Gastroesophageal sphincter (tissue), 4 donors: Measurements from ENCODE around the gene HOXA5. TPM values are rescaled to one million over a fixed set of nuclear protein-coding genes. Genes with fewer than 3 reads are reported as not detected.
A peak's percentile ranks its signal among the peaks of the same experiment; 100 is the strongest.

Source experiments
- ATAC-seq: fragments of 150-250 bp; one replicate; pipeline ENCODE4 v1.9.1; 2016; ENCODE audit warnings: mild to moderate bottlenecking, moderate library complexity
- H3K27ac ChIP-seq, 4 donors: fragments of 200-600 bp; sonication (generic) in 3 of 4; 1 replicate in 3 of 4; 2 replicates in 1 of 4; pipeline ENCODE4 v1.5.1; 2016 to 2019
- H3K27me3 ChIP-seq: fragments of 200-600 bp; sonication (generic); one replicate; pipeline ENCODE4 v1.5.1; 2019
- H3K36me3 ChIP-seq, 2 donors: fragments of 200-600 bp; sonication (generic); one replicate each; pipeline ENCODE4 v1.5.1; 2019; ENCODE audit warnings: control low read depth in 1 of 2
- H3K4me1 ChIP-seq, 3 donors: fragments of 200-600 bp; sonication (generic); 1 replicate in 2 of 3; 2 replicates in 1 of 3; pipeline ENCODE4 v1.5.1; 2016 to 2019; ENCODE audit warnings: control low read depth in 2 of 3
- H3K4me3 ChIP-seq, 2 donors: fragments of 200-600 bp; sonication (generic); one replicate each; pipeline ENCODE4 v1.5.1; 2019; ENCODE audit warnings: mild to moderate bottlenecking in 1 of 2, moderate library complexity in 1 of 2
- H3K9me3 ChIP-seq, 3 donors: fragments of 200-600 bp; sonication (generic); one replicate each; pipeline ENCODE4 v1.5.1; 2017 to 2019; ENCODE audit warnings: control low read depth in 2 of 3
- EP300 ChIP-seq: sonication (generic); formaldehyde crosslinking; IDR thresholded peaks from one replicate; pipeline ENCODE4 v1.6.1; 2017; ENCODE audit warnings: antibody characterized with exemption, mild to moderate bottlenecking
- POLR2A ChIP-seq, 2 donors: fragments of 450-650 bp; IDR thresholded peaks; one replicate each; pipeline ENCODE4 v1.6.1; 2017; ENCODE audit warnings: antibody characterized with exemption in 2 of 2, mild to moderate bottlenecking in 2 of 2, moderate library complexity in 1 of 2
- POLR2AphosphoS5 ChIP-seq: sonication (generic); formaldehyde crosslinking; IDR thresholded peaks from one replicate; pipeline ENCODE4 v1.6.1; 2017; ENCODE audit warnings: antibody characterized with exemption
- WGBS, 2 donors: methylation state at CpG; one replicate each; pipeline ENCODE4 v1.1.5; 2018; ENCODE audit warnings: low coverage in 1 of 2; 5-methylcytosine and 5-hydroxymethylcytosine counted together
- total RNA-seq, 4 donors: library from RNA; depleted of rRNA; stranded (reverse); fragments of >200 nt; gene quantifications; one replicate each; pipeline ENCODE4 v1.1.0, GENCODE V29; 2016
- TF ChIP-seq, protein P1 (sequence below), 4 experiments: fragments of 200-600 bp in 2 of 4; fragments of 450-650 bp in 2 of 4; sonication (generic) in 1 of 4; IDR thresholded peaks; one replicate each; pipeline ENCODE4 v1.5.1; 2017 to 2019; ENCODE audit warnings: antibody characterized with exemption in 4 of 4, mild to moderate bottlenecking in 2 of 4, moderate library complexity in 2 of 4

The HOXA5 gene
- total RNA-seq, 4 donors from 2014 or later = 11.0 to 34.6 (median 29.3) TPM

DNA sequence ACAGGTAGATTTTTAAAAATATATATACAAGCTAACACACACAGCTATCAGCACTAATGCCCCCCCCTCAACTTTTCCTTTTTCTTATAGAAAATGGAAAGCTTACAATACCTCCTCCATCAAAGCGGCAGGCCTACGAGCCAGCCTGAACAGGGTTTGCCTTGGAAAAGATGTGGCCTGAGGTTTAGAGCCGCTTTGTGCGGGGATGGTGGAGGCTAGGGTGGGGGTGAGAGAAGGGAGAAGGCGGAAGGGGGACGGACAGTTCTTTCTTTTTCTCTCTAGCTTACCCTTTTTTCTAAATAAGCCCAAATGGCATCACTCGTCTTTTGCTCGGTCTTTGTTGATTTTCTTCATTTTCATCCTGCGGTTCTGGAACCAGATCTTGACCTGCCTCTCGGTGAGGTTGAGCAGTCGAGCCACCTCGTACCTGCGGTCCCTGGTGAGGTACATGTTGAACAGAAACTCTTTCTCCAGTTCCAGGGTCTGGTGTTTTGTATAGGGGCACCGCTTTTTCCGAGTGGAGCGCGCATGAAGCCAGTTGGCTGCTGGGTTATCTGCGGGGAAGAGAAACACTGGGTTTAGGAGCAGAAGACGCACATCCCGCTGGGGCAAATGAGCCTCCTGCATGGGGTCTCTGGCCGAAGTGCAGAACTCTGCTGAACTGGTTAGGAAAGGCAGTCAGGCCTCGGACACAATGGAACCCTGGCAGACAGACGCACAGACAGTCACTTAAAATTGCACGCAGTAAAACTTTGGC is 20.0 kb upstream of the HOXA5 start:
- 68 to 69% methylated on average over 13 to 22 of the region's 24 CpGs for WGBS, 2 donors
- Histone ChIP-seq H3K27ac (no peak overlapping the region), H3K9me3 (peaks cover 0 to 3% (median 0%) of the 10 kb centered on the region in 3 donors), H3K36me3 (no peaks in the 10 kb centered on the region), H3K4me3 (no peak overlapping the region), H3K27me3 (peaks cover 100% of the 10 kb centered on the region), H3K4me1 (peaks cover 0 to 47% (median 23%) of the 10 kb centered on the region in 3 donors)
- no peak for ATAC-seq
- TF ChIP-seq POLR2A (IDR thresholded peaks at IDR 0.05) (no peak), EP300 (no peak), POLR2AphosphoS5 (no peak)
- TF ChIP-seq, protein P1, sequence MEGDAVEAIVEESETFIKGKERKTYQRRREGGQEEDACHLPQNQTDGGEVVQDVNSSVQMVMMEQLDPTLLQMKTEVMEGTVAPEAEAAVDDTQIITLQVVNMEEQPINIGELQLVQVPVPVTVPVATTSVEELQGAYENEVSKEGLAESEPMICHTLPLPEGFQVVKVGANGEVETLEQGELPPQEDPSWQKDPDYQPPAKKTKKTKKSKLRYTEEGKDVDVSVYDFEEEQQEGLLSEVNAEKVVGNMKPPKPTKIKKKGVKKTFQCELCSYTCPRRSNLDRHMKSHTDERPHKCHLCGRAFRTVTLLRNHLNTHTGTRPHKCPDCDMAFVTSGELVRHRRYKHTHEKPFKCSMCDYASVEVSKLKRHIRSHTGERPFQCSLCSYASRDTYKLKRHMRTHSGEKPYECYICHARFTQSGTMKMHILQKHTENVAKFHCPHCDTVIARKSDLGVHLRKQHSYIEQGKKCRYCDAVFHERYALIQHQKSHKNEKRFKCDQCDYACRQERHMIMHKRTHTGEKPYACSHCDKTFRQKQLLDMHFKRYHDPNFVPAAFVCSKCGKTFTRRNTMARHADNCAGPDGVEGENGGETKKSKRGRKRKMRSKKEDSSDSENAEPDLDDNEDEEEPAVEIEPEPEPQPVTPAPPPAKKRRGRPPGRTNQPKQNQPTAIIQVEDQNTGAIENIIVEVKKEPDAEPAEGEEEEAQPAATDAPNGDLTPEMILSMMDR (IDR thresholded peaks at IDR 0.05) = no peak

DNA sequence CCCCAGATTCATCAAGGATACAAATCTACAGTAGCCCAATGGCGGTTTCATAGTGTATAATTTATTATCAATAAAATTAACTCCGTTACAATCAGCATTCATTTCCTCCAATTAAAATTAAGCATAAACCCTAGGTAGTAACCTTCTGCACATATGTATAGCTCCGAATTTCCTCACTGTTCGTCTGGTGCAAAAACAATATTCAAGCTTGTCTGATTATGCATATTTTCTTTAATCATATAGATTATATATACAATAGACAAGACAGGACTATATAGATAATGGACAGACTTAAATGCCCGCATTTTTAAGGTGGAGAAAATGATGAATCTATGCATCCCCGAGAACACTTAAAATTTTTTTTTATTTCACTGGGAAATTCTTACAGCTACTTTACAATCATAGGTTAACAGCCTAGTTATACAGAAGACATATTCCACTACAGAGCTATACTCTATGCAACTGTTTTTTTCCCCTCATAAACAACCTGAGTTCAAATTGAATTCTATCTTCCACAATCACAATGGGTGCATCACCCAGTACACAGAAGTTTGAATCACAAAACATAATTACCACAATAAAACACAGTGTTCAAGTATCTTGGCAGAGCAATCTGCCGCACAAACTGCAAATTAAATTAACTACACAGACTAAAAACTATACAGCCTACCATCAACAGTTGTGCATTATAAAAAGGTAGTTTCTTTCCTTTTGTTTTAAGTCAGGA is 19.2 kb upstream of the HOXA5 start:
- ATAC-seq = no peak
- TF ChIP-seq, protein P1 (IDR thresholded peaks at IDR 0.05) = no peak
- no peak for TF ChIP-seq POLR2AphosphoS5
- no peak for TF ChIP-seq EP300
- no peak for TF ChIP-seq POLR2A (IDR thresholded peaks at IDR 0.05)
- Histone ChIP-seq H3K4me1 (peaks cover 0 to 47% (median 23%) of the 10 kb centered on the region in 3 donors), H3K27me3 (peaks cover 100% of the 10 kb centered on the region), H3K9me3 (peaks cover 0 to 3% (median 0%) of the 10 kb centered on the region in 3 donors), H3K27ac (no peak overlapping the region), H3K36me3 (no peaks in the 10 kb centered on the region), H3K4me3 (no peak overlapping the region)
- 77 to 87% methylated on average over 7 of the region's 7 CpGs for WGBS, 2 donors

DNA sequence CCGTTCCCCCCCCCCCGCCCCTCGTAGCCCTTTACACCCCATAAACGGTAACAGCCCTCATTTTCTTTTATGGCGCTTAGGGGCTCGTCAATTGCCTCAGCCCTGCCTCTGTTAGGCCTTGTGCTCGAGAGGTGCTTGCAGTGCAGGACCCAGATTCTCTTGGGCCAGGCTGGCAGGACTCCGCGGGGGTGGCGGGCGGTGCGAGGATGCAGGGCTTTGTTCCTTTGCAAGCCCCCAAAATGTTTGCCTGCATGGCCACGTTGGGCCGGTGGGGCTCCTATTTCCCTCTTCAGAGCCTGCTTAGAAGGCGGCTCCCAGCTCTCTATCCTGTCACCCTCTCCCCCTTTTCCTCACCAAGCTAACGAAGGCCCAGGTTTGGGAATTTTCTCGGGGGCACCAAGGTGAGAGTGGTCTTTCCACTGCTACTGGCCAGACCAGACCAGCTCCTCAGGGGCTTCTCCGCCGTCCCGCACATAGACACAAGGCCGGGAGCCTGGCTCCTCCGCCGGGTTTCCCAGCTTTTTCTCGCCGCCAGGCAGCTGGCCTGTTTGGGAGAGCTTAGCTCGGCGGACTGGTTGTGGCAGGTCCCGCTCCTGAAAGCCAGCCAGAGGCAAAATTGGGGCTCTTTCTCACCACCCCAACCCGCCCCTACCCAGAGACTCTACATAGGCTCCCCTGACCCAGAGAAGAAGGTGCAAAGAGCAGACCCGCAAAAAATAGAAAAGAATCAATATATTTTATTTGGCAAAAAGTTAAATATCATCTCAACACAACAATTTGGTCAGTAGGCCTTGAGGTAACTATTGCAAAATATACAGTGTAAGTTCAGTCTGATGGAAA is 18.5 kb upstream of the HOXA5 start:
- Histone ChIP-seq H3K9me3 (peaks cover 0 to 3% (median 0%) of the 10 kb centered on the region in 3 donors), H3K4me1 (peaks cover 0 to 50% (median 23%) of the 10 kb centered on the region in 3 donors), H3K36me3 (no peaks in the 10 kb centered on the region), H3K27me3 (peaks cover 100% of the 10 kb centered on the region), H3K4me3 (no peak overlapping the region), H3K27ac (no peak overlapping the region)
- 44% methylated on average over 3 of the region's 30 CpGs; no CpG with 5 or more reads in 1 of the 2 donors for WGBS, 2 donors
- ATAC-seq = no peak
- no peak for TF ChIP-seq POLR2A (IDR thresholded peaks at IDR 0.05)
- TF ChIP-seq, protein P1 (IDR thresholded peaks at IDR 0.05) = no peak
- no peak for TF ChIP-seq POLR2AphosphoS5
- TF ChIP-seq EP300 = no peak

DNA sequence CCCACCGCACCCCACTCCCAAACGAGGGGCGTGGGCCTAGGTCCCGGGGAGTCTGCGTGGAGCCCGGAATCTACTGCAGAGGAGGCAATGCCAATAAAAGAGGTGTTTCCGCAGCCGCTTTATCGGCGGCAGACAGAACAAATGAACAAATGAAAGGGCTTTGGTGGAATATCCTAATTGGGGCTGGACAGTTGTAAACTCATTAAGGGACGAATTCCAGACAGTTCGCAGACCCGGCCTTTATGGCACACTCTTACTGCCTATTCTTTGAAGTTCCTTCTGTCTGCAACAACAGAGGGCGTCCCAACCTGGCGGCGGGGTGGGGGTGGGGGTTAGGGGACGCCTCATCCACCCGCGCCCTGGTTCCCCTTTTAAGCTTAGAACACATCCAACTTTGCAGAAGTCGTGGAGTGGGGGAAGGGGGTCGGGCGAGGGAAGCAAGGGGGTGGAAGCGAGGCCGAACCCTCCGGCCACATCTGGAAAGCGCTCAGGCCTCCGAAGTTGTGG is 17.8 kb upstream of the HOXA5 start:
- Histone ChIP-seq H3K9me3 (peaks cover 0 to 3% (median 0%) of the 10 kb centered on the region in 3 donors), H3K27ac (peak overlapping the region in 1 of 4 donors; percentile 51), H3K36me3 (no peaks in the 10 kb centered on the region), H3K4me3 (peak overlapping the region; percentile 29 to 62), H3K27me3 (peaks cover 100% of the 10 kb centered on the region), H3K4me1 (peaks cover 0 to 50% (median 20%) of the 10 kb centered on the region in 3 donors)
- TF ChIP-seq POLR2AphosphoS5 (no peak), EP300 (no peak), POLR2A (IDR thresholded peaks at IDR 0.05) (no peak)
- TF ChIP-seq, protein P1 (IDR thresholded peaks at IDR 0.05) = peak in 1 of 4 experiments; percentile 6
- ATAC-seq = no peak
- 0 to 23% methylated on average over 2 to 8 of the region's 27 CpGs for WGBS, 2 donors
